Suprapubic skin (tissue), 4 donors: ENCODE data around the gene SFI1.

Experiments used
- EP300 ChIP-seq: sonication (generic); formaldehyde crosslinking; IDR thresholded peaks from one replicate; pipeline ENCODE4 v1.6.1; 2017; ENCODE audit warnings: antibody characterized with exemption
- POLR2A ChIP-seq, 2 donors: fragments of 450-650 bp; IDR thresholded peaks; one replicate each; pipeline ENCODE4 v1.6.1; 2017; ENCODE audit warnings: antibody characterized with exemption in 2 of 2, mild to moderate bottlenecking in 2 of 2, moderate library complexity in 2 of 2
- POLR2AphosphoS5 ChIP-seq, 3 donors: sonication (generic); formaldehyde crosslinking; IDR thresholded peaks; one replicate each; pipeline ENCODE4 v1.6.1; 2017; ENCODE audit warnings: antibody characterized with exemption in 3 of 3
- TF ChIP-seq, protein P1 (sequence below), 2 donors: fragments of 200-600 bp in 1 of 2; fragments of 450-650 bp in 1 of 2; sonication (generic) in 1 of 2; IDR thresholded peaks; one replicate each; pipeline ENCODE4 v1.5.1; 2016 to 2019; ENCODE audit warnings: antibody characterized with exemption in 2 of 2, mild to moderate bottlenecking in 1 of 2, moderate library complexity in 1 of 2

DNA sequence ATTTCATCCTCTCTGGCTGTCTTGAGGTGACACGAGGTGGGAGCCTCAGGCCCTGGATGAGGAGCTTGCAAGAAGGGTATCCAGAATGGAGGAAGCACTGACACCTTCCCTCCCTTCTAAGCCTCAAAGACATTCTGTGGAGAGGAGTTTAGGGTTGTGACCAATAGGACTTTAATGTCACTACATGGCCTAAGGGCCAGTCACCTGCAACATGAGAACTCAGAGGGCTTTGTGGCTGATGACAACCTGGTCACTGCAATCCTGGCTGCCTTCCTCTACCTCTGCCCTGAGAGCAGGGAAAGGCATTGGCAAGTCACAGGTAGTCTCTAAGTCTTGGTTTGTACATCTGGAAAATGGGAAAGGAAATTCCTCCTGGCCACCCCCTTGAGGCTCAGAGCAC, 132.0 kb downstream of the SFI1 start:
- TF ChIP-seq, protein P1, sequence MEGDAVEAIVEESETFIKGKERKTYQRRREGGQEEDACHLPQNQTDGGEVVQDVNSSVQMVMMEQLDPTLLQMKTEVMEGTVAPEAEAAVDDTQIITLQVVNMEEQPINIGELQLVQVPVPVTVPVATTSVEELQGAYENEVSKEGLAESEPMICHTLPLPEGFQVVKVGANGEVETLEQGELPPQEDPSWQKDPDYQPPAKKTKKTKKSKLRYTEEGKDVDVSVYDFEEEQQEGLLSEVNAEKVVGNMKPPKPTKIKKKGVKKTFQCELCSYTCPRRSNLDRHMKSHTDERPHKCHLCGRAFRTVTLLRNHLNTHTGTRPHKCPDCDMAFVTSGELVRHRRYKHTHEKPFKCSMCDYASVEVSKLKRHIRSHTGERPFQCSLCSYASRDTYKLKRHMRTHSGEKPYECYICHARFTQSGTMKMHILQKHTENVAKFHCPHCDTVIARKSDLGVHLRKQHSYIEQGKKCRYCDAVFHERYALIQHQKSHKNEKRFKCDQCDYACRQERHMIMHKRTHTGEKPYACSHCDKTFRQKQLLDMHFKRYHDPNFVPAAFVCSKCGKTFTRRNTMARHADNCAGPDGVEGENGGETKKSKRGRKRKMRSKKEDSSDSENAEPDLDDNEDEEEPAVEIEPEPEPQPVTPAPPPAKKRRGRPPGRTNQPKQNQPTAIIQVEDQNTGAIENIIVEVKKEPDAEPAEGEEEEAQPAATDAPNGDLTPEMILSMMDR (IDR thresholded peaks at IDR 0.05): no peak
- TF ChIP-seq POLR2A (IDR thresholded peaks at IDR 0.05): no peak
- TF ChIP-seq EP300: no peak
- TF ChIP-seq POLR2AphosphoS5 (IDR thresholded peaks at IDR 0.05): no peak
